ENCODE results near the gene PCCA.
"Not testable (repeated sequence)": the region's sequence is repeated elsewhere in the genome, so short reads cannot be mapped to it uniquely, and the experiment has no call there.

PCCA gene

GRCh38 chr13:100314132-100314910, 225.4 kb downstream of the PCCA start:
- no peak for FAIRE-seq

GRCh38 chr13:100315522-100315921, 226.6 kb downstream of the PCCA start:
- FAIRE-seq = no peak

GRCh38 chr13:100318473-100318872, 229.6 kb downstream of the PCCA start:
- FAIRE-seq = not testable (repeated sequence)

- FAIRE-seq = no peak
Measured at GRCh38 chr13:100323937-100324336, 235.0 kb downstream of the PCCA start.

GRCh38 chr13:100330662-100331061, 241.8 kb downstream of the PCCA start:
- peak; percentile 27 for FAIRE-seq

- FAIRE-seq = no peak
Measured at GRCh38 chr13:100333141-100333540, 244.2 kb downstream of the PCCA start.

GRCh38 chr13:100334214-100334613, 245.3 kb downstream of the PCCA start:
- FAIRE-seq = no peak

- no peak for FAIRE-seq
Measured at GRCh38 chr13:100336795-100337516, 248.1 kb downstream of the PCCA start.

- FAIRE-seq = no peak
Measured at GRCh38 chr13:100338275-100338674, 249.4 kb downstream of the PCCA start.

- no peak for FAIRE-seq
Measured at GRCh38 chr13:100339411-100339940, 250.6 kb downstream of the PCCA start.

- no peak for FAIRE-seq
Measured at GRCh38 chr13:100340865-100341264, 252.0 kb downstream of the PCCA start.

- FAIRE-seq = no peak
Measured at GRCh38 chr13:100341327-100341726, 252.4 kb downstream of the PCCA start.

- FAIRE-seq = no peak
Measured at GRCh38 chr13:100344544-100344943, 255.7 kb downstream of the PCCA start.

GRCh38 chr13:100347968-100348367, 259.1 kb downstream of the PCCA start:
- no peak for FAIRE-seq

GRCh38 chr13:100349594-100349993, 260.7 kb downstream of the PCCA start:
- no peak for FAIRE-seq

GRCh38 chr13:100350601-100351000, 261.7 kb downstream of the PCCA start:
- no peak for FAIRE-seq

GRCh38 chr13:100356426-100356825, 267.5 kb downstream of the PCCA start:
- FAIRE-seq = no peak

GRCh38 chr13:100356889-100357288, 268.0 kb downstream of the PCCA start:
- FAIRE-seq = no peak

GRCh38 chr13:100357764-100358163, 268.9 kb downstream of the PCCA start:
- no peak for FAIRE-seq

GRCh38 chr13:100361504-100361903, 272.6 kb downstream of the PCCA start:
- no peak for FAIRE-seq

- no peak for FAIRE-seq
Measured at GRCh38 chr13:100362371-100362770, 273.5 kb downstream of the PCCA start.

GRCh38 chr13:100362781-100363180, 273.9 kb downstream of the PCCA start:
- no peak for FAIRE-seq

- FAIRE-seq = no peak
Measured at GRCh38 chr13:100363285-100363711, 274.4 kb downstream of the PCCA start.

GRCh38 chr13:100363874-100364273, 275.0 kb downstream of the PCCA start:
- FAIRE-seq = no peak
